ENCODE data around the gene MCTP1. TPM values are rescaled to one million over a fixed set of nuclear protein-coding genes. Genes with fewer than 3 reads are reported as not detected.

MCTP1 gene
- total and polyA plus RNA-seq, 2 of the 13 experiments (the other 11 are each of a cell fraction or from before 2014, with no cell fraction given) = 0.15 to 0.48 TPM

DNA sequence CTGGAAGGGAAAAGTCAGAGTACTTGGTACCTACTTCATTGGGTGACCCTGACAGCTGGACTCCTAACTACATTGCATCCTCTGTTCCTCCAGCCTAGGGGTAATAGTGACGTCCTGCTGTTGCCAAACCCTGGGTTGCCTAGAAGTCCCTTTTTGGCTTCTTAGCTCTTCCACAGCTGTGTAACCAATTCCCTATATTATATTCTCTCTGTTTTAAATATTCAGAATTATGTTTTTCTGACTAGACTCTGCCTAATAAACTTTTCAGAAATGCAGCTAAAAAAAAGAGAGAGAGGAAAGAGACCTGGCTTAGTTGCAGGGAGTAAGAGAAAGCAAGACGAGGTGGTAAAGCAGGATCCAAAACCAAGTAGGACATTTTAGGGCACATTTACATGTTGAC is 28.4 kb downstream of the MCTP1 start (continued):
- TF ChIP-seq RARA (CRISPR knock-in tag; IDR thresholded peaks at IDR 0.05) (no peak), SMC3 (IDR thresholded peaks at IDR 0.05; ENCODE audit: low read length) (no peak), ZNF841 (CRISPR knock-in tag; IDR thresholded peaks at IDR 0.05; ENCODE audit: borderline replicate concordance) (no peak), PHF21A (CRISPR knock-in tag; IDR thresholded peaks at IDR 0.05) (no peak), ZZZ3 (CRISPR knock-in tag; IDR thresholded peaks at IDR 0.05; ENCODE audit: borderline replicate concordance) (no peak), HES4 (CRISPR knock-in tag; IDR thresholded peaks at IDR 0.05; ENCODE audit: borderline replicate concordance) (no peak), ZNF720 (CRISPR knock-in tag; IDR thresholded peaks at IDR 0.05) (no peak), HMG20B (CRISPR knock-in tag; conservative IDR thresholded peaks at IDR 0.05) (no peak), ZBTB8A (CRISPR knock-in tag; IDR thresholded peaks at IDR 0.05; ENCODE audit: borderline replicate concordance, low read depth) (no peak)
- TF ChIP-seq, protein P1, sequence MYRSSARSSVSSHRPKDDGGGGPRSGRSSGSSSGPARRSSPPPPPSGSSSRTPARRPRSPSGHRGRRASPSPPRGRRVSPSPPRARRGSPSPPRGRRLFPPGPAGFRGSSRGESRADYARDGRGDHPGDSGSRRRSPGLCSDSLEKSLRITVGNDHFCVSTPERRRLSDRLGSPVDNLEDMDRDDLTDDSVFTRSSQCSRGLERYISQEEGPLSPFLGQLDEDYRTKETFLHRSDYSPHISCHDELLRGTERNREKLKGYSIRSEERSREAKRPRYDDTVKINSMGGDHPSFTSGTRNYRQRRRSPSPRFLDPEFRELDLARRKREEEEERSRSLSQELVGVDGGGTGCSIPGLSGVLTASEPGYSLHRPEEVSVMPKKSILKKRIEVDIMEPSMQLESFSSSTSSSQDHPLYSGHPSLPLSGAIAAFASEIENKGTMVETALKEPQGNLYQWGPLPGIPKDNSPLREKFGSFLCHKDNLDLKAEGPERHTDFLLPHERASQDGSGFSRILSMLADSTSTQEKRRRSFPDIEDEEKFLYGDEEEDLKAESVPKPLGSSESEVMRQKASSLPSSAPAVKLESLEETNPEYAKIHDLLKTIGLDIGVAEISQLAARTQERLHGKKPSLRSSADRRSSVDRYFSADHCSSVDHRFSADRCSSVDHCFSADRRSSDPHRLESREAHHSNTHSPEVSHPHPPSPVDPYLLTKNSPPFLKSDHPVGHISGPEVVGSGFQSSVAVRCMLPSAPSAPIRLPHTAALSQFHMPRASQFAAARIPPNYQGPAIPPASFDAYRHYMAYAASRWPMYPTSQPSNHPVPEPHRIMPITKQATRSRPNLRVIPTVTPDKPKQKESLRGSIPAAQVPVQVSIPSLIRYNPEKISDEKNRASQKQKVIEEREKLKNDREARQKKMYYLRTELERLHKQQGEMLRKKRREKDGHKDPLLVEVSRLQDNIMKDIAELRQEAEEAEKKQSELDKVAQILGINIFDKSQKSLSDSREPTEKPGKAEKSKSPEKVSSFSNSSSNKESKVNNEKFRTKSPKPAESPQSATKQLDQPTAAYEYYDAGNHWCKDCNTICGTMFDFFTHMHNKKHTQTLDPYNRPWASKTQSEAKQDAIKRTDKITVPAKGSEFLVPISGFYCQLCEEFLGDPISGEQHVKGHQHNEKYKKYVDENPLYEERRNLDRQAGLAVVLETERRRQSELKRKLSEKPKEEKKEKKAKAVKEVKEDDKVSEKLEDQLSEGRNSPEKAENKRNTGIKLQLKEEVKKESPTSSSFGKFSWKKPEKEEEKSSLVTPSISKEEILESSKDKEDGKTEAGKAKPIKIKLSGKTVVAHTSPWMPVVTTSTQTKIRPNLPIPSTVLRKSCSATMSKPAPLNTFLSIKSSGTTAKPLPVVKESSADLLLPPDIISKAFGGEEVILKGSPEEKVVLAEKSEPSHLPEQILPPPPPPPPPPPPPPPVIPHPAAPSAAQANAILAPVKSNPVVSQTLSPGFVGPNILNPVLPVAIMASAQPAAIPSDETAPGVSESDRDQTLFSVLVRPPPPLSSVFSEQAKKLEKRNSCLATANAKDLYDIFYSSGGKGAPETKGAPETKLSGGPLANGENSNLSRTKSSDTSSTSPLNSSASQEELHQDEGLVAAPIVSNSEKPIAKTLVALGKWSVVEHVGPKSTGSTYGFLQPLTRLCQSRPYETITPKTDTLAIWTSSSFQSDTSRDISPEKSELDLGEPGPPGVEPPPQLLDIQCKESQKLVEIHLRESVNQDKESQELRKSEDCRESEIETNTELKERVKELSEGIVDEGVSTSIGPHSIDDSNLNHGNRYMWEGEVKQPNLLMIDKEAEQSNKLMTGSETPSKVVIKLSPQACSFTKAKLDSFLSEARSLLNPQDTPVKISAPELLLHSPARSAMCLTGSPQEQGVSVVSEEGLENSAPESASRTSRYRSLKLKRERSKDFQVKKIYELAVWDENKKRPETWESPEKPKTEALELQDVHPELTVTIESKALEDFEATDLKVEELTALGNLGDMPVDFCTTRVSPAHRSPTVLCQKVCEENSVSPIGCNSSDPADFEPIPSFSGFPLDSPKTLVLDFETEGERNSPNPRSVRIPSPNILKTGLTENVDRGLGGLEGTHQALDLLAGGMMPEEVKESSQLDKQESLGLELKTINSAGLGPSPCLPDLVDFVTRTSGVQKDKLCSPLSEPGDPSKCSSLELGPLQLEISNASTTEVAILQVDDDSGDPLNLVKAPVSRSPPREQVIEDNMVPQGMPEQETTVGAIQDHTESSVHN (CRISPR knock-in tag; IDR thresholded peaks at IDR 0.05) = no peak
